CD4-positive, alpha-beta T cell treated with Interleukin-6 for 4 hours (primary cell): ENCODE data around the gene NUTF2.
"Not testable (repeated sequence)": the region's sequence is repeated elsewhere in the genome, so short reads cannot be mapped to it uniquely, and the experiment has no call there.

ENCODE experiments used
- DNase-seq: peaks from one replicate; pipeline ENCODE4 v3.0.0-alpha.2; 2020; ENCODE audit warnings: mixed read lengths

NUTF2 gene

GRCh38 chr16:67846320-67847063, at the start of gene NUTF2:
NUTF2 (plus strand) TSS chr16:67846933; CDS start chr16:67865131, 18,198 bp downstream.
- DNase-seq = peak; percentile 96

GRCh38 chr16:67800338-67800926, 46.3 kb upstream of the NUTF2 start:
- DNase-seq = no peak

- DNase-seq = no peak
Measured at GRCh38 chr16:67801241-67801640, 45.5 kb upstream of the NUTF2 start.

- peak; percentile 69 for DNase-seq
Measured at GRCh38 chr16:67801883-67802282, 44.9 kb upstream of the NUTF2 start.

- no peak for DNase-seq
Measured at GRCh38 chr16:67803894-67804293, 42.8 kb upstream of the NUTF2 start.

GRCh38 chr16:67804853-67805542, 41.7 kb upstream of the NUTF2 start:
- DNase-seq = no peak

GRCh38 chr16:67805718-67806427, 40.9 kb upstream of the NUTF2 start:
- no peak for DNase-seq

GRCh38 chr16:67806428-67807147, 40.1 kb upstream of the NUTF2 start, which contains the start of the genes RANBP10 and TSNAXIP1:
RANBP10 (minus strand) TSS chr16:67806560; CDS start chr16:67806536, 24 bp downstream.
TSNAXIP1 (plus strand) TSS chr16:67806889; CDS start chr16:67807150, 261 bp downstream.
- DNase-seq = peak; percentile 97

GRCh38 chr16:67807148-67807682, 39.5 kb upstream of the NUTF2 start:
- no peak for DNase-seq

GRCh38 chr16:67811899-67812298, 34.8 kb upstream of the NUTF2 start:
- no peak for DNase-seq

GRCh38 chr16:67814567-67814966, 32.2 kb upstream of the NUTF2 start:
- DNase-seq = no peak

- no peak for DNase-seq
Measured at GRCh38 chr16:67820608-67821259, 26.0 kb upstream of the NUTF2 start.

- no peak for DNase-seq
Measured at GRCh38 chr16:67822511-67822910, 24.2 kb upstream of the NUTF2 start.

- DNase-seq = no peak
Measured at GRCh38 chr16:67825119-67825518, 21.6 kb upstream of the NUTF2 start.

- no peak for DNase-seq
Measured at GRCh38 chr16:67825906-67826305, 20.8 kb upstream of the NUTF2 start.

GRCh38 chr16:67828651-67829050, 18.1 kb upstream of the NUTF2 start:
- DNase-seq = no peak

GRCh38 chr16:67833030-67833414, 13.7 kb upstream of the NUTF2 start:
- no peak for DNase-seq

- DNase-seq = peak; percentile 93
Measured at GRCh38 chr16:67833415-67834241, 13.1 kb upstream of the NUTF2 start.

GRCh38 chr16:67834242-67834614, 12.5 kb upstream of the NUTF2 start:
- no peak for DNase-seq

- DNase-seq = not testable (repeated sequence)
Measured at GRCh38 chr16:67837190-67837589, 9.5 kb upstream of the NUTF2 start.

GRCh38 chr16:67837811-67838210, 8.9 kb upstream of the NUTF2 start:
- DNase-seq = no peak
